AG04449 (cell line): ENCODE data around the gene ASPRV1.

Source experiments
- CTCF ChIA-PET: fragments of 350-600 bp; formaldehyde crosslinking; extraction: SDS; loops from one replicate; lab custom pipeline; 2021; ENCODE audit warnings: antibody characterized with exemption; lab: Yijun Ruan, JAX
- POLR2A ChIA-PET: fragments of 400-600, 350-600 bp; formaldehyde crosslinking; extraction: SDS; loops from one replicate; lab custom pipeline; 2020; ENCODE audit warnings: antibody characterized with exemption, inconsistent platforms; lab: Yijun Ruan, JAX
- DNase-seq: peaks from one replicate; pipeline ENCODE4 v3.0.0-alpha.2; 2010; ENCODE audit warnings: low read depth, low spot score
- H3K4me3 ChIP-seq: 2 replicates; pipeline ENCODE4 v1.5.1; 2011; ENCODE audit warnings: low read depth, mild to moderate bottlenecking, control low read depth, low read length
- TF ChIP-seq, protein P1 (sequence below): IDR thresholded peaks from one replicate; pipeline ENCODE4 v1.5.1; 2011; ENCODE audit warnings: mild to moderate bottlenecking, moderate library complexity, low read length, control low read depth, inconsistent platforms; ENCODE audit not compliant: insufficient read depth; ENCODE audit errors: missing control alignments

The ASPRV1 gene

DNA sequence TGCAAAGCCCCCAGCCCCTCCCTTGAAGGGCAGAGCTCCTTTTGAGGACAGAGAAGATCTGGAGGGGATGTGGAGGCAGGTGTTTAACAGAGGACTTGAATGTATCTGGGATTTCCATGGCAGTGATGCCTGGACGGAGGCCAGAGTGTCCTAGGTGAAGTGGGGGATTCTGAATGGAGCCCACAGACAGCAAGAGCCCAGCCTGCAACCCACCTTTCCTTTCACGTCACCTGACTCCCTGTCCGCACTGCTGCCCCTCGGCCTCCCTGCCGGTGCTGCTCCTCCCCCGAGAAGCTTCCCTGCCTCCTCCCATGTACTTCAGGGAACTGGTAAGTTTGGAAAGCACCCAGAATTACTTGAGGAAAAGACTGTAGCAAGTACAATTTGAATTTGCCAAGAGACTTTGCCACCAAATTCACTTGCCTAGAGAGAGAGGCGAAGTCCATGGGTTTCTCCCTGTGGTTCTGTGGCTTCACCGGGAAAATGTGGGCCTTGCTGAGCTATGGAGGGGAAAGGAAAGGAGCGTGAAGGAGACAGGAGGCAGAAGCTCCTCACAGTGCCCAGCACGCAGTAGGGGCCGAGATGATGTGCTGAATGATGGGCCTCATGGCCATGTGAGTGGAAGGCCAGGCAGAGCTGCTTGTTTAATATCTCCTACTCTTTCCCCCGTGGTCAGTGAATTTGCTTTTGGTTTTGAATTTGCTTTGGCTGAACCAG, 13.9 kb upstream of the ASPRV1 start:
- TF ChIP-seq, protein P1, sequence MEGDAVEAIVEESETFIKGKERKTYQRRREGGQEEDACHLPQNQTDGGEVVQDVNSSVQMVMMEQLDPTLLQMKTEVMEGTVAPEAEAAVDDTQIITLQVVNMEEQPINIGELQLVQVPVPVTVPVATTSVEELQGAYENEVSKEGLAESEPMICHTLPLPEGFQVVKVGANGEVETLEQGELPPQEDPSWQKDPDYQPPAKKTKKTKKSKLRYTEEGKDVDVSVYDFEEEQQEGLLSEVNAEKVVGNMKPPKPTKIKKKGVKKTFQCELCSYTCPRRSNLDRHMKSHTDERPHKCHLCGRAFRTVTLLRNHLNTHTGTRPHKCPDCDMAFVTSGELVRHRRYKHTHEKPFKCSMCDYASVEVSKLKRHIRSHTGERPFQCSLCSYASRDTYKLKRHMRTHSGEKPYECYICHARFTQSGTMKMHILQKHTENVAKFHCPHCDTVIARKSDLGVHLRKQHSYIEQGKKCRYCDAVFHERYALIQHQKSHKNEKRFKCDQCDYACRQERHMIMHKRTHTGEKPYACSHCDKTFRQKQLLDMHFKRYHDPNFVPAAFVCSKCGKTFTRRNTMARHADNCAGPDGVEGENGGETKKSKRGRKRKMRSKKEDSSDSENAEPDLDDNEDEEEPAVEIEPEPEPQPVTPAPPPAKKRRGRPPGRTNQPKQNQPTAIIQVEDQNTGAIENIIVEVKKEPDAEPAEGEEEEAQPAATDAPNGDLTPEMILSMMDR: no peak
- ChIA-PET CTCF (no interaction called here), POLR2A (no interaction called here)
- no peak for DNase-seq
- no peak overlapping the region for H3K4me3 ChIP-seq

DNA sequence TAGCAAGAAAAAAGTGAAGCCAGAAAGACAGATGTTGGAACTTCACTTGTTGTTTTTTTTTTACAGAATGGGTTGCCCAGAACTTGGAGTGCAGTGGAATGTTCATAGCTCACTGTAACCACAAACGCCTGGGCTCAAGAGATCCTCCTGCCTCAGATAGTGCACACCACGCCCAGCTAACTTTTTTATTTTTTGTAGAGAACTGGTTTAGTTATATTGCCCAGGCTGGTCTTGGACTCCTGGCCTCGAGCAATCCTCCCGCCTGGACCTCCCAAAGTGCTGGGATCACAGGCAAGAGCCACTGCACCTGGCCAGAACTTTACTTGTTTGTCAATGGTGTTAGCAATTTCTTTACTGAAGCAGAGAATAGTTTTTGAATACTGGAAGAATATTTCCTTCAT, 11.9 kb upstream of the ASPRV1 start:
- ChIA-PET CTCF (no interaction called here), POLR2A (interaction anchor here (0.6 kb wide), 1 partner anchor 218 kb away, joined by 3 read pairs; the partner anchor contains the start of gene C2orf42)
- peak; percentile 17 for DNase-seq

DNA sequence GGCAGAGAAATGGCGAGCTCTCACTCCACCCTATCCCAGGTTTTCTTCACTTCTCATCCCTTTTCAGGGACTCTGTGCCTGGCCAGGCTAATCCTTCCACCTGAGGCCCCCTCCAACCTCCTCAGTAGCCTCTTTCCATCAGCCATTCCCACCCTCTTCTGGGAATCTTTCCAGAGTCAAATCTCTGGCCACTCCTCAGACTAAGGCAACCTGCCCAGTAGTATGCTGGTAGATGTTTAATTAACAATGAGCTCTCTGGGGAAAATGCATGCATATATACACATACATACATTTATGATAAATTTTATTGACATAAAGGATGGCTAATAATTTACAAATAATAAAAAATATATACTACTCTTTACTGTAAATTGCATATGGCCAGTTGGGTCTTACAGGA, 11.4 kb upstream of the ASPRV1 start:
- no peak for DNase-seq
- TF ChIP-seq, protein P1: no peak
- H3K4me3 ChIP-seq: no peak overlapping the region
- POLR2A ChIA-PET: no interaction called here
- CTCF ChIA-PET: no interaction called here

More for the DNA sequence above, 11.9 kb upstream of the ASPRV1 start:
- no peak overlapping the region for H3K4me3 ChIP-seq
- TF ChIP-seq, protein P1: no peak

DNA sequence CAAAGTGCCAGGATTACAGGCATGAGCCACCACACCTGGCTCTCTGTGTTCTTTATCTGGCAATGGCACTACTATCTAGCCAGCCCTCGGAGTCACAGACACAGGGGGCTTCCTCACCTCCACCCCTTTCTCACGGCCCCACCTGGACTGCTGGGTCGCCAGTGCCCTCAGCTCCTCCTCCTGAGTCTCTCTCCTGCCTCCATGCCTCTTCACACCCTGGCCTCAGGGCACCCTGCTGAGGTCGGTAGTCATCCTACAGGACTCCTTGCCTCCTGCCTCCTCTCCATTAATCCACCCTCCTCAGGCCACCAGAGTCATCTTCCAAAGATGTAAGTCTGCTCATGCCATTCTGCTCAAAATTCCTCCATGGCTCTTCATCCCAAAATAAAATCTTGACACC, 8.6 kb upstream of the ASPRV1 start:
- ChIA-PET CTCF (no interaction called here), POLR2A (no interaction called here)
- no peak for DNase-seq
- H3K4me3 ChIP-seq: no peak overlapping the region
- TF ChIP-seq, protein P1: no peak

DNA sequence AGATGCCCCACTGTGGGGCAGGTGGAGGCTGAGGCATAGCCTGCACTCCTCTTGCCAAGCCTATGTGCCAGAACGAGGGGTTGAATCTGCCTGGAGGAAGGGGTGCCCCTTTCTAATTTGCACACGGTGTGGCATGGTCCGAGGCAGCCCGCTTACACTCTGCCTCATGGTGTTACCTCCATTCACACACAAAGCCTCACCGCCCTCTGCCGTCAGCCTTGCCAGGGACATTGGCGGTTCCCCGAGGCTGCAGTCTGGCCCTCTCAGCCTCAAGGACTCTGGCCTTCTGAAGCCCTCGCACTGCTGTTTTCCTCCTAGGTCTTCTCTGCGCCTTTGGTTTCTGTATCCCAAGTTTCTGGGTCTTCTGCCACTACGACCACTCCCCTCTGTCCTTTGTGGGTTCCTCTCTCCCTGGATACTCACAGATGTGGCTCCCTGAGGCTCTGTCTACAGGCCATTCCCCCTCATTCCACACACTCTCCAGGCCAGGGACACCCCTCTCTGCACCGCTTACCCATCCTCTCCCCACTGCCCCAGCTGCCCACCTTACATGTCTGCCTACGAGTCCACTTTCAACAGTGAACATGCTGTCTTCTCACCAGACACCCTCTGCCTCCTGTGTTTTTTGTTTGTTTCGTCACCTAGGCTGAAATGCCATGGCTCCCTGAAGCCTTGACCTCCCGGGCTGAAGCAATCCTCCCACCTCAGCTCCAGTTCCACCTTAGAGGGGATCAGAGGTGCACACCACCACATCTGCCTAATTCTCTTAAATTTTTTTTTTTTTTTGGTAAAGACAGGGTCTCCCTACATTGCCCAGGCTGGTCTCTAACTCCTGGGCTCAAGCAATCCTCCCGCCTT, 7.9 kb upstream of the ASPRV1 start:
- no peak overlapping the region for H3K4me3 ChIP-seq
- ChIA-PET POLR2A (no interaction called here), CTCF (no interaction called here)
- DNase-seq: no peak
- TF ChIP-seq, protein P1: no peak

DNA sequence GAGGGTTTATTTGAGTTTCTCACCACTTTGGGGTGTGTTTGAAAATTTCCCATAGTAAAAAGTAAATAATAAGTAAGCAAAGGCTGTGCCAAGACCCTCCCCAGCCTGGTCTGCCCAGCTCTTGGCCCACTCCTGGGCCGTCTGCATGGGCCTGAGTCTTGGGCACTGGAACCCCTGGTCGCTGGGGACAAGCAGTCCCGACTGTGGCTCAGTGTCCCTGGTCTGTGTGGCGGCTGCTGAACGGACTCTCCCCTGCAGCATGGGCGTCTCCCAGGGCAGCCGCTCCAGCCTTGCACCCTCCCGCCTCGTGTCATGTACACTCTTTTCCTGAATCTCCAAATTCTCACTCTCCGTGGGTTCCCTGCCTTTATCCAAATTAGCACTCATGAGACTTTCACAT, 7.2 kb upstream of the ASPRV1 start:
- TF ChIP-seq, protein P1: no peak
- no peak overlapping the region for H3K4me3 ChIP-seq
- ChIA-PET POLR2A (no interaction called here), CTCF (no interaction called here)
- no peak for DNase-seq
